HepG2 (cell line): Measurements from ENCODE around the gene FBF1. TPM values are rescaled to one million over a fixed set of nuclear protein-coding genes. Genes with fewer than 3 reads are reported as not detected.

Source experiments
- ASH2L ChIP-seq: fragments of 300-600, 200-600 bp; sonication (generic); IDR thresholded peaks from 2 replicates; pipeline ENCODE4 v1.7.0; 2017; ENCODE audit warnings: low read depth, mild to moderate bottlenecking, moderate library complexity, mixed read lengths, low read length; ENCODE audit not compliant: insufficient read length
- CTCF ChIP-seq: sonication (generic); formaldehyde crosslinking; IDR thresholded peaks from 2 replicates; pipeline ENCODE4 v1.5.0; 2020; ENCODE audit warnings: mild to moderate bottlenecking, missing genetic modification reagents, moderate library complexity
- DBP ChIP-seq: sonication (generic); formaldehyde crosslinking; IDR thresholded peaks from 2 replicates; pipeline ENCODE4 v1.4.0; 2020; ENCODE audit warnings: missing genetic modification reagents; ENCODE audit errors: not compliant biosample characterization
- HNF4A ChIP-seq: sonication (generic); formaldehyde crosslinking; IDR thresholded peaks from 2 replicates; pipeline ENCODE4 v1.4.0; 2020; ENCODE audit warnings: missing genetic modification reagents
- MXD1 ChIP-seq: sonication (generic); formaldehyde crosslinking; IDR thresholded peaks from 2 replicates; pipeline ENCODE4 v1.4.0; 2020; ENCODE audit warnings: mild to moderate bottlenecking, missing genetic modification reagents
- NFATC3 ChIP-seq: sonication (generic); formaldehyde crosslinking; IDR thresholded peaks from 2 replicates; pipeline ENCODE4 v1.5.1; 2020; ENCODE audit warnings: mild to moderate bottlenecking, missing genetic modification reagents
- NFIC ChIP-seq: IDR thresholded peaks from 2 replicates; pipeline ENCODE4 v1.6.1; 2012; ENCODE audit warnings: mild to moderate bottlenecking, low read length, inconsistent platforms
- NR2C2 ChIP-seq: sonication (generic); formaldehyde crosslinking; IDR thresholded peaks from 2 replicates; pipeline ENCODE4 v1.4.0; 2020; ENCODE audit warnings: missing genetic modification reagents, mild to moderate bottlenecking, moderate library complexity, borderline replicate concordance
- NRL ChIP-seq: sonication (generic); formaldehyde crosslinking; IDR thresholded peaks from 2 replicates; pipeline ENCODE4 v1.5.0; 2020; ENCODE audit warnings: missing genetic modification reagents, mild to moderate bottlenecking, moderate library complexity, borderline replicate concordance
- POLR2G ChIP-seq: fragments of 200-400 bp; formaldehyde crosslinking; IDR thresholded peaks from 2 replicates; pipeline ENCODE4 v1.6.1; 2018; ENCODE audit warnings: mild to moderate bottlenecking, low read depth, low read length, moderate library complexity
- SRY ChIP-seq: sonication (generic); formaldehyde crosslinking; IDR thresholded peaks from 2 replicates; pipeline ENCODE4 v1.8.0; 2022; ENCODE audit warnings: mild to moderate bottlenecking, missing genetic modification reagents
- STAT6 ChIP-seq: sonication (generic); formaldehyde crosslinking; IDR thresholded peaks from 2 replicates; pipeline ENCODE4 v1.4.0; 2020; ENCODE audit warnings: missing genetic modification reagents, mild to moderate bottlenecking, borderline replicate concordance
- TBX2 ChIP-seq: sonication (generic); formaldehyde crosslinking; IDR thresholded peaks from 2 replicates; pipeline ENCODE4 v1.5.0; 2020; ENCODE audit warnings: missing genetic modification reagents, mild to moderate bottlenecking, borderline replicate concordance
- THRA ChIP-seq: sonication (generic); formaldehyde crosslinking; IDR thresholded peaks from 2 replicates; pipeline ENCODE4 v1.4.0; 2020; ENCODE audit warnings: missing genetic modification reagents, borderline replicate concordance
- ZBTB37 ChIP-seq: sonication (generic); formaldehyde crosslinking; IDR thresholded peaks from 2 replicates; pipeline ENCODE4 v1.4.0; 2020; ENCODE audit warnings: mild to moderate bottlenecking, missing genetic modification reagents
- ZNF24 ChIP-seq: fragments of 450-650 bp; IDR thresholded peaks from 2 replicates; pipeline ENCODE4 v1.6.1; 2017; ENCODE audit warnings: antibody characterized with exemption, mild to moderate bottlenecking
- ZNF3 ChIP-seq: IDR thresholded peaks from 2 replicates; pipeline ENCODE4 v1.7.0; 2017; ENCODE audit warnings: inconsistent platforms
- ZNF629 ChIP-seq: sonication (generic); formaldehyde crosslinking; conservative IDR thresholded peaks from 2 replicates; pipeline ENCODE4 v1.5.0; 2020; ENCODE audit warnings: missing genetic modification reagents
- ZNF773 ChIP-seq: sonication (generic); formaldehyde crosslinking; IDR thresholded peaks from 2 replicates; pipeline ENCODE4 v1.4.0; 2020; ENCODE audit warnings: missing genetic modification reagents, borderline replicate concordance
- polyA plus RNA-seq, 8 experiments: library from polyadenylated mRNA; depleted of rRNA in 3 of 8; stranded (reverse) in 7 of 8; unstranded in 1 of 8; fragments of >200 nt; fragmentation: Illumina TruSeq in 4 of 8; extraction: Trizol in 4 of 8; gene quantifications; 2 replicates each; pipeline versions ENCODE4 v1.2.1 to v1.2.3, GENCODE V29; 2011 to 2016; ENCODE audit warnings: low read depth in 4 of 8, missing spikeins in 1 of 8, mixed read lengths in 1 of 8; ENCODE audit not compliant: insufficient read depth in 1 of 8
- total RNA-seq, 5 experiments: library from RNA; depleted of rRNA; stranded (reverse); fragments of >200 nt; fragmentation: Illumina TruSeq; extraction: Trizol; gene quantifications; 2 replicates each; pipeline ENCODE4 v1.2.3, GENCODE V29; 2016; ENCODE audit warnings: low read depth in 1 of 5

Gene FBF1
- total and polyA plus RNA-seq, 2 of the 13 experiments (the other 11 are each of a cell fraction or from before 2014, with no cell fraction given): 2.4 to 8.1 TPM

- TF ChIP-seq SRY (CRISPR knock-in tag): peak; percentile 36; the same call in 1 of the 2 replicates
- peak; percentile 89 for TF ChIP-seq POLR2G
- TF ChIP-seq NRL: no peak
- TF ChIP-seq DBP: no peak
- 0 out of 2 replicates have a peak, but pooled peaks have one; percentile 44 for TF ChIP-seq ZNF3 (CRISPR knock-in tag)
- TF ChIP-seq ZBTB37 (CRISPR knock-in tag): peak; percentile 100
- peak; percentile 50; the same call in 1 of the 2 replicates for TF ChIP-seq HNF4A (CRISPR knock-in tag)
- TF ChIP-seq NFIC: peak; percentile 68; the same call in 1 of the 2 replicates
- TF ChIP-seq STAT6 (CRISPR knock-in tag): peak; percentile 96
- TF ChIP-seq MXD1: 0 out of 2 replicates have a peak, but pooled peaks have one; percentile 36
- TF ChIP-seq ZNF773 (CRISPR knock-in tag): peak; percentile 86; the same call in 1 of the 2 replicates
- TF ChIP-seq NR2C2 (CRISPR knock-in tag): peak; percentile 38; the same call in 1 of the 2 replicates
- no peak for TF ChIP-seq CTCF (CRISPR knock-in tag)
- TF ChIP-seq ZNF24: no peak
- TF ChIP-seq TBX2 (CRISPR knock-in tag): peak; percentile 90
- peak; percentile 53; the same call in 1 of the 2 replicates for TF ChIP-seq THRA (CRISPR knock-in tag)
- TF ChIP-seq ZNF629 (CRISPR knock-in tag): no peak; the same call in 1 of the 2 replicates
- TF ChIP-seq NFATC3 (CRISPR knock-in tag): no peak
- TF ChIP-seq ASH2L: no peak
These were observed 71.3 kb downstream of the FBF1 start (continued) for GRCh38 chr17:75869282-75870141.
